SK-N-SH (cell line): Measurements from ENCODE around the gene SF3A2.
"Not testable (repeated sequence)": the region's sequence is repeated elsewhere in the genome, so short reads cannot be mapped to it uniquely, and the experiment has no call there.

Experiments used
- EP300 ChIP-seq, 2 experiments: IDR thresholded peaks; 2 replicates each; pipeline versions ENCODE4 v1.4.0 to v1.6.1; 2012; ENCODE audit warnings: borderline replicate concordance in 1 of 2, low read depth in 1 of 2, low read length in 1 of 2
- GABPA ChIP-seq: IDR thresholded peaks from 2 replicates; pipeline ENCODE4 v1.4.0; 2012; ENCODE audit warnings: low read depth, mild to moderate bottlenecking
- MXI1 ChIP-seq: IDR thresholded peaks from 2 replicates; pipeline ENCODE4 v1.6.1; 2012; ENCODE audit warnings: mild to moderate bottlenecking, low read depth, low read length, improper control_type of control experiment
- SMC3 ChIP-seq: IDR thresholded peaks from 2 replicates; pipeline ENCODE4 v1.6.1; 2012; ENCODE audit warnings: low read depth, low read length, improper control_type of control experiment
- TF ChIP-seq, protein P1 (sequence below): fragments of 200-600 bp; sonication (generic); IDR thresholded peaks from 2 replicates; pipeline ENCODE4 v1.6.1; 2017; ENCODE audit warnings: antibody characterized with exemption, mild to moderate bottlenecking, moderate library complexity

DNA sequence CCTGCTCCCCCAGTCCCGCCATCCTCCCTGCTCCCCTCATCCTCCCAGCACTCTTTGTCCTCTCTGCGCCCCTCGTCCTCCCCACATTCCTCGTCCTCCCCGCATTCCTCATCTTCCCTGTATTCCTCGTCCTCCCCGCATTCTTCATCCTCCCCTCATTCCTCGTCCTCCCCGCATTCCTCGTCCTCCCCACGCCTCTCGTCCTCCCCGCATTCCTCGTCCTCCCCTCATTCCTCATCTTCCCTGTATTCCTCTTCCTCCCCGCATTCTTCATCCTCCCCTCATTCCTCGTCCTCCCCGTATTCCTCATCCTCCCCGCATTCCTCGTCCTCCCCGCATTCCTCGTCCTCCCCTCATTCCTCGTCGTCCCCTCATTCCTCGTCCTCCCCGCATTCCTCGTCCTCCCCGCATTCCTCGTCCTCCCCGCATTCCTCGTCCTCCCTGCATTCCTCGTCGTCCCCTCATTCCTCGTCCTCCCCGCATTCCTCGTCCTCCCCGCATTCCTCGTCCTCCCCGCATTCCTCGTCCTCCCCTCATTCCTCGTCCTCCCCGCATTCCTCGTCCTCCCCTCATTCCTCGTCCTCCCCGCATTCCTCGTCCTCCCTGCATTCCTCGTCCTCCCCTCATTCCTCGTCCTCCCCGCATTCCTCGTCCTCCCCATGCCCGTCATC is 35.9 kb upstream of the SF3A2 start:
- not testable (repeated sequence) for TF ChIP-seq EP300 (IDR thresholded peaks at IDR 0.05; ENCODE audit: borderline replicate concordance in 1 of 2, low read depth in 1 of 2, low read length in 1 of 2); GABPA; SMC3; MXI1
- TF ChIP-seq, protein P1, sequence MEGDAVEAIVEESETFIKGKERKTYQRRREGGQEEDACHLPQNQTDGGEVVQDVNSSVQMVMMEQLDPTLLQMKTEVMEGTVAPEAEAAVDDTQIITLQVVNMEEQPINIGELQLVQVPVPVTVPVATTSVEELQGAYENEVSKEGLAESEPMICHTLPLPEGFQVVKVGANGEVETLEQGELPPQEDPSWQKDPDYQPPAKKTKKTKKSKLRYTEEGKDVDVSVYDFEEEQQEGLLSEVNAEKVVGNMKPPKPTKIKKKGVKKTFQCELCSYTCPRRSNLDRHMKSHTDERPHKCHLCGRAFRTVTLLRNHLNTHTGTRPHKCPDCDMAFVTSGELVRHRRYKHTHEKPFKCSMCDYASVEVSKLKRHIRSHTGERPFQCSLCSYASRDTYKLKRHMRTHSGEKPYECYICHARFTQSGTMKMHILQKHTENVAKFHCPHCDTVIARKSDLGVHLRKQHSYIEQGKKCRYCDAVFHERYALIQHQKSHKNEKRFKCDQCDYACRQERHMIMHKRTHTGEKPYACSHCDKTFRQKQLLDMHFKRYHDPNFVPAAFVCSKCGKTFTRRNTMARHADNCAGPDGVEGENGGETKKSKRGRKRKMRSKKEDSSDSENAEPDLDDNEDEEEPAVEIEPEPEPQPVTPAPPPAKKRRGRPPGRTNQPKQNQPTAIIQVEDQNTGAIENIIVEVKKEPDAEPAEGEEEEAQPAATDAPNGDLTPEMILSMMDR, result not testable (repeated sequence)
